GM12878 (cell line): Measurements from ENCODE around the gene SIAH2. TPM values are rescaled to one million over a fixed set of nuclear protein-coding genes. Genes with fewer than 3 reads are reported as not detected.

Experiments
- ATAC-seq: fragments of 200-7000 bp; cut with Tn5 transposase; 3 replicates; pipeline ENCODE4 v1.9.1; 2020; ENCODE audit warnings: mild to moderate bottlenecking, moderate library complexity
- BruUV-seq: library from RNA; stranded (reverse); fragments of 400-500 nt; replicated peaks from 2 replicates; lab custom pipeline; 2021; lab: Mats Ljungman, UMichigan
- CTCF ChIA-PET: fragments of 300-600 bp; sonication (Branson Sonifier 250); formaldehyde crosslinking; extraction: SDS; loops from one replicate; lab custom pipeline; 2021; ENCODE audit warnings: inconsistent platforms; lab: Yijun Ruan, JAX
- POLR2A ChIA-PET: fragments of 350-600 bp; formaldehyde crosslinking; extraction: SDS; loops from one replicate; lab custom pipeline; 2021; ENCODE audit warnings: inconsistent platforms; lab: Charles Lee
- RAD21 ChIA-PET: fragments of 300-600 bp; sonication (Branson Sonifier 250); formaldehyde crosslinking; loops from one replicate; lab custom pipeline; 2023; ENCODE audit warnings: antibody characterized with exemption; ENCODE audit not compliant: unreplicated experiment; lab: Charles Lee
- SMC1A ChIA-PET: fragments of 300-600 bp; sonication (Branson Sonifier 250); formaldehyde crosslinking; loops from one replicate; lab custom pipeline; 2023; ENCODE audit not compliant: unreplicated experiment, uncharacterized antibody; lab: Charles Lee
- DNase-seq: peaks from one replicate; pipeline ENCODE4 v3.0.0-alpha.2; 2011; ENCODE audit warnings: low read depth, low spot score
- FAIRE-seq: peaks from 3 replicates; lab custom pipeline; 2011; peaks lifted over from hg19 to GRCh38; lab: Jason Lieb, UNC
- H2AFZ ChIP-seq: 2 replicates; pipeline ENCODE4 v1.6.0; 2011; ENCODE audit warnings: low read depth, low read length, control low read depth; ENCODE audit not compliant: control insufficient read depth
- H3K27ac ChIP-seq: 2 replicates; pipeline ENCODE4 v1.5.1; 2011; ENCODE audit warnings: control low read depth; ENCODE audit not compliant: control insufficient read depth, insufficient read depth
- H3K27me3 ChIP-seq, 2 experiments: replicated peaks in 1 of 2; 2 replicates each; pipeline versions ENCODE4 v1.6.0 to v1.6.1; 2011; ENCODE audit warnings: low read length in 1 of 2; ENCODE audit not compliant: control insufficient read depth in 2 of 2, insufficient read depth in 2 of 2
- H3K36me3 ChIP-seq, 2 experiments: 2 replicates each; pipeline ENCODE4 v1.5.1; 2011; ENCODE audit warnings: low read length in 1 of 2; ENCODE audit not compliant: control insufficient read depth in 2 of 2, insufficient read depth in 2 of 2
- H3K4me1 ChIP-seq: 2 replicates; pipeline ENCODE4 v1.6.1; 2011; ENCODE audit warnings: mild to moderate bottlenecking, low read length, moderate library complexity, mixed read lengths; ENCODE audit not compliant: control insufficient read depth, insufficient read depth
- H3K4me2 ChIP-seq: 2 replicates; pipeline ENCODE4 v1.6.0; 2011; ENCODE audit warnings: control low read depth; ENCODE audit not compliant: control insufficient read depth, insufficient read depth
- H3K4me3 ChIP-seq: fragments of 200-600 bp; sonication (generic); 2 replicates; pipeline ENCODE4 v1.5.1; 2016
- H3K79me2 ChIP-seq: 2 replicates; pipeline ENCODE4 v1.6.0; 2011; ENCODE audit warnings: low read length; ENCODE audit not compliant: control insufficient read depth, insufficient read depth
- H3K9ac ChIP-seq: 2 replicates; pipeline ENCODE4 v1.8.0; 2011; ENCODE audit warnings: low read length, control low read depth, mixed read lengths; ENCODE audit not compliant: control insufficient read depth, insufficient read depth
- H3K9me3 ChIP-seq: replicated peaks from 3 replicates; pipeline ENCODE4 v1.5.1; 2011; ENCODE audit warnings: mild to moderate bottlenecking, low read length; ENCODE audit not compliant: control insufficient read depth, insufficient read depth
- H4K20me1 ChIP-seq: 2 replicates; pipeline ENCODE4 v1.6.0; 2011; ENCODE audit not compliant: control insufficient read depth, insufficient read depth
- KDM1A ChIP-seq: fragments of 200-600 bp; sonication (generic); IDR thresholded peaks from 2 replicates; pipeline ENCODE4 v1.6.1; 2016; ENCODE audit warnings: borderline replicate concordance
- MYB ChIP-seq: fragments of 150-350 bp; IDR thresholded peaks from 2 replicates; pipeline ENCODE4 v1.6.1; 2014; ENCODE audit warnings: mild to moderate bottlenecking, low read depth, low read length, borderline replicate concordance
- SUPT20H ChIP-seq: IDR thresholded peaks from 2 replicates; pipeline ENCODE4 v1.6.1; 2011; ENCODE audit warnings: low read depth, mild to moderate bottlenecking, low read length, moderate library complexity, borderline replicate concordance; ENCODE audit not compliant: control insufficient read depth
- YBX1 ChIP-seq: fragments of 450-650 bp; IDR thresholded peaks from 2 replicates; pipeline ENCODE4 v1.6.1; 2016; ENCODE audit warnings: antibody characterized with exemption
- YY1 ChIP-seq: IDR thresholded peaks from 2 replicates; pipeline ENCODE4 v1.6.1; 2011; ENCODE audit warnings: low read depth, mild to moderate bottlenecking, low read length
- WGBS: methylation state at CpG from one replicate; pipeline ENCODE4 v1.1.6; 2016; ENCODE audit warnings: low lambda C conversion rate; ENCODE audit not compliant: insufficient replicate concordance, insufficient coverage; ENCODE audit errors: missing lambda C conversion rate; 5-methylcytosine and 5-hydroxymethylcytosine counted together
- in situ Hi-C: fragments of 300-500 bp; cut with MboI; formaldehyde crosslinking; loops from 9 replicates; pipeline ENCODE4 v1.14.3; 2018; ENCODE audit warnings: mixed read lengths
- intact Hi-C: fragments of 100-400 bp; cut with micrococcal nuclease; formaldehyde crosslinking; loops from one replicate; pipeline ENCODE4 v1.14.2; 2022; ENCODE audit not compliant: unreplicated experiment
- polyA plus RNA-seq, 11 experiments: library from polyadenylated mRNA; depleted of rRNA in 4 of 11; unstranded in 6 of 11; stranded (reverse) in 5 of 11; fragments of >200 nt; fragmentation: Nextera tagmentation in 4 of 11; fragmentation: Illumina TruSeq in 1 of 11; extraction: Ambion mirVana in 4 of 11; extraction: Trizol in 1 of 11; gene quantifications; 1 replicate in 1 of 11; 2 replicates in 10 of 11; pipeline versions ENCODE4 v1.2.1 to v1.2.3, GENCODE V29; 2011 to 2016; ENCODE audit warnings: inconsistent platforms in 2 of 11, missing spikeins in 2 of 11, low read depth in 1 of 11
- total RNA-seq, 4 experiments: library from RNA; depleted of rRNA in 3 of 4; stranded (reverse); fragments of >200 nt in 3 of 4; fragmentation: Illumina TruSeq in 1 of 4; extraction: Trizol in 1 of 4; gene quantifications; 2 replicates each; pipeline versions ENCODE4 v1.2.1 to v1.2.3, GENCODE V29; 2013 to 2021
- TF ChIP-seq, protein P1 (sequence below), 3 experiments: IDR thresholded peaks in 2 of 3; conservative IDR thresholded peaks in 1 of 3; 2 replicates each; pipeline ENCODE4 v1.5.1; 2011; ENCODE audit warnings: low read depth in 3 of 3, low read length in 3 of 3, mild to moderate bottlenecking in 3 of 3, control low read depth in 2 of 3, moderate library complexity in 2 of 3, inconsistent platforms in 1 of 3, mixed read lengths in 1 of 3; ENCODE audit not compliant: control insufficient read depth in 2 of 3, insufficient read depth in 1 of 3; ENCODE audit errors: extremely low read depth in 1 of 3

The SIAH2 gene
- total and polyA plus RNA-seq, 10 of the 15 experiments (the other 5 are each of a cell fraction or from before 2014, with no cell fraction given) = 3.3 to 51.5 (median 29.7) TPM

DNA sequence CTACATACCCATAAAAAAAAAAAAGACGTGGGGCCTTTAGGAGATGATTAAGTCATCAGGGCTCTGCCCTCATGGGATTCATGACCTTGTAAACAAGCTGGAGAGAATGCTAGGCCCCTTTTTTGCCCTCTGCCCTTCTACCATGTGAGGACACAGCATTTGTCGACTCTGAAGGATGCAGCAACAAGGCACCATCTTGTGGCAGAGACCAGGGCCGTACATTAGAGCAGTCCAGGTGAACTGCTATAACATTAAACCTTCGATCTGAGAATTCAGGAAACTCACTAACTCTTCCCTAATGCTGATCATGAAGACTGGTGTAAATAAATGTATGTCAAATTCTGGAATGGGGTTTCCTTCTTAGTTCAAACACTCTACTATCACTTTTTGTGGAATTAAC is 30.7 kb upstream of the SIAH2 start:
- no peaks in the 10 kb centered on the region; the same call in 1 of the 2 replicates for H3K4me1 ChIP-seq
- CTCF ChIA-PET = interaction anchor here (0.5 to 5.7 kb wide), 4 partner anchors 12 to 358 kb away, joined by 3 to 37 read pairs (median 4); no protein-coding TSS in a partner anchor
- FAIRE-seq (peak; percentile 44), ATAC-seq (peak; percentile 54)
- POLR2A ChIA-PET = no interaction called here
- TF ChIP-seq, protein P1, sequence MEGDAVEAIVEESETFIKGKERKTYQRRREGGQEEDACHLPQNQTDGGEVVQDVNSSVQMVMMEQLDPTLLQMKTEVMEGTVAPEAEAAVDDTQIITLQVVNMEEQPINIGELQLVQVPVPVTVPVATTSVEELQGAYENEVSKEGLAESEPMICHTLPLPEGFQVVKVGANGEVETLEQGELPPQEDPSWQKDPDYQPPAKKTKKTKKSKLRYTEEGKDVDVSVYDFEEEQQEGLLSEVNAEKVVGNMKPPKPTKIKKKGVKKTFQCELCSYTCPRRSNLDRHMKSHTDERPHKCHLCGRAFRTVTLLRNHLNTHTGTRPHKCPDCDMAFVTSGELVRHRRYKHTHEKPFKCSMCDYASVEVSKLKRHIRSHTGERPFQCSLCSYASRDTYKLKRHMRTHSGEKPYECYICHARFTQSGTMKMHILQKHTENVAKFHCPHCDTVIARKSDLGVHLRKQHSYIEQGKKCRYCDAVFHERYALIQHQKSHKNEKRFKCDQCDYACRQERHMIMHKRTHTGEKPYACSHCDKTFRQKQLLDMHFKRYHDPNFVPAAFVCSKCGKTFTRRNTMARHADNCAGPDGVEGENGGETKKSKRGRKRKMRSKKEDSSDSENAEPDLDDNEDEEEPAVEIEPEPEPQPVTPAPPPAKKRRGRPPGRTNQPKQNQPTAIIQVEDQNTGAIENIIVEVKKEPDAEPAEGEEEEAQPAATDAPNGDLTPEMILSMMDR (IDR thresholded peaks at IDR 0.05 in 2 of 3, conservative IDR thresholded peaks at IDR 0.05 in 1 of 3; ENCODE audit: control insufficient read depth in 2 of 3, extremely low read depth in 1 of 3, insufficient read depth in 1 of 3, low read depth in 3 of 3, low read length in 3 of 3) = peak in 1 of 3 experiments; percentile 26; a peak in 1 of 6 replicates
- no peak for TF ChIP-seq SUPT20H
- TF ChIP-seq, all 136 proteins: peak for 1
- ChIA-PET RAD21 (interaction anchor here (1.0 kb wide), 1 partner anchor 30 kb away, joined by 3 read pairs; the partner anchor contains the start of gene SIAH2), SMC1A (no interaction called here)
- Histone ChIP-seq H4K20me1 (no peaks in the 10 kb centered on the region), H3K27me3 (peaks cover 0 to 4% of the 10 kb centered on the region in 2 experiments; a peak in 2 of 4 replicates), H3K4me2 (no peak overlapping the region), H3K36me3 (no peaks in the 10 kb centered on the region), H2AFZ (no peak overlapping the region), H3K9me3 (no peaks in the 10 kb centered on the region), H3K4me3 (no peak overlapping the region), H3K79me2 (no peaks in the 10 kb centered on the region), H3K27ac (no peak overlapping the region), H3K9ac (no peak overlapping the region)
- 25% methylated on average over 4 of the region's 4 CpGs for WGBS
- no peak for DNase-seq
- intact Hi-C loops = no loop called here
- BruUV-seq = no TSS peak
- in situ Hi-C loops = no loop called here

DNA sequence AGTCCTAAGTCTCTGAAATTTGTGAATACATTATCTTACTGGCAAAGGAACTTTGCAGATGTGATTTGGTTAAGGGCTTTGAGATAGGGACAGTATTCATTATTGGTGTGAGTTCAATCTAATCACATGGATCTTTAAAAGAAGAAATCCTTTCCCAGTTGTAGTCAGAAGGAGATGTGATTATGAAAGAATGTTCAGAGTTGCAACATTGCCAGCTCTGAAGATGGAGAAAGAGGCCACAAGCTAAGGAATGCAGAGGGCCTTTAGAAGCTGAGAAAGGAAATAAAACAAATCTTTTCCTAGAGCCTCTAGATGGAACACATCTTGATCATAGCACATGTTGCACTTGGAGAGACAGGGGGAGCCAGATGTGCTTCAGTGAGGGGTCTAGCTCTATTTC is 27.7 kb upstream of the SIAH2 start:
- H3K4me3 ChIP-seq = no peak overlapping the region
- ATAC-seq (no peak), FAIRE-seq (no peak)
- H4K20me1 ChIP-seq = no peaks in the 10 kb centered on the region
- H2AFZ ChIP-seq = no peak overlapping the region
- H3K79me2 ChIP-seq = no peaks in the 10 kb centered on the region
- no peaks in the 10 kb centered on the region for H3K36me3 ChIP-seq
- no peak overlapping the region for H3K9ac ChIP-seq
- H3K27ac ChIP-seq = no peak overlapping the region
- no TSS peak for BruUV-seq
- in situ Hi-C loops (no loop called here), intact Hi-C loops (no loop called here)
- ChIA-PET RAD21 (interaction anchor here (1.6 kb wide), 1 partner anchor 68 kb away, joined by 4 read pairs; no protein-coding TSS in a partner anchor), POLR2A (no interaction called here)
- no peak overlapping the region for H3K4me2 ChIP-seq
- no peaks in the 10 kb centered on the region; a peak in 2 of 4 replicates for H3K27me3 ChIP-seq
- TF ChIP-seq YBX1 (no peak), MYB (no peak), YY1 (no peak), KDM1A (no peak)
- TF ChIP-seq, all 136 proteins: peak for 0
- CTCF ChIA-PET = interaction anchor here (1.3 to 5.7 kb wide), 6 partner anchors 11 to 351 kb away, joined by 4 to 37 read pairs (median 6); no protein-coding TSS in a partner anchor
- no peak for DNase-seq
- no peaks in the 10 kb centered on the region for H3K4me1 ChIP-seq
- SMC1A ChIA-PET = interaction anchor here (1.2 to 2.0 kb wide), 5 partner anchors 13 to 69 kb away, joined by 3 to 5 read pairs (median 4); no protein-coding TSS in a partner anchor
- no peaks in the 10 kb centered on the region for H3K9me3 ChIP-seq
